SU-DHL-6 (cell line): ENCODE data around the gene NOTCH3.

Experiments used
- H2AFZ ChIP-seq: fragments of 200-600 bp; sonication (generic); 2 replicates; pipeline ENCODE4 v1.6.1; 2014; ENCODE audit warnings: low read depth, mild to moderate bottlenecking, moderate library complexity, mixed read lengths, antibody characterized with exemption, low read length; ENCODE audit not compliant: severe bottlenecking
- H3F3A ChIP-seq: fragments of 200-600 bp; shearing (Covaris generic); 2 replicates; pipeline ENCODE4 v1.6.0; 2016; ENCODE audit warnings: antibody characterized with exemption, mild to moderate bottlenecking; ENCODE audit not compliant: insufficient read depth
- H3K27ac ChIP-seq: fragments of 200-600 bp; sonication (generic); 2 replicates; pipeline ENCODE4 v1.5.1; 2016; ENCODE audit warnings: low read depth, mild to moderate bottlenecking, low read length, moderate library complexity, mixed read lengths
- H3K27me3 ChIP-seq: fragments of 200-600 bp; sonication (generic), shearing (Covaris generic); 2 replicates; pipeline ENCODE4 v1.6.0; 2014; ENCODE audit warnings: mild to moderate bottlenecking, low read length
- H3K36me3 ChIP-seq: fragments of 200-600 bp; sonication (generic); 2 replicates; pipeline ENCODE4 v1.6.1; 2014; ENCODE audit warnings: mild to moderate bottlenecking, low read length, mixed read lengths
- H3K4me2 ChIP-seq: fragments of 300-600, 200-600 bp; shearing (Covaris generic), sonication (generic); 2 replicates; pipeline ENCODE4 v1.6.0; 2014; ENCODE audit warnings: low read length, low read depth, mild to moderate bottlenecking; ENCODE audit not compliant: poor library complexity, severe bottlenecking
- H3K4me3 ChIP-seq: fragments of 200-600 bp; sonication (generic); 2 replicates; pipeline ENCODE4 v1.5.1; 2014; ENCODE audit warnings: antibody characterized with exemption, low read length, mild to moderate bottlenecking, mixed read lengths; ENCODE audit not compliant: insufficient read depth, poor library complexity, severe bottlenecking
- H3K79me2 ChIP-seq: fragments of 200-600 bp; sonication (generic); 2 replicates; pipeline ENCODE4 v1.6.1; 2014; ENCODE audit warnings: mild to moderate bottlenecking, low read length, moderate library complexity; ENCODE audit not compliant: insufficient read depth
- H3K9ac ChIP-seq: fragments of 200-600 bp; sonication (generic); 2 replicates; pipeline ENCODE4 v1.7.0; 2014; ENCODE audit warnings: mild to moderate bottlenecking, low read length
- H3K9me2 ChIP-seq: fragments of 200-600 bp; sonication (generic); replicated peaks from 2 replicates; pipeline ENCODE4 v1.6.1; 2014; ENCODE audit warnings: low read length; ENCODE audit not compliant: insufficient read depth
- H3K9me3 ChIP-seq: fragments of 200-600 bp; sonication (generic); 2 replicates; pipeline ENCODE4 v1.6.1; 2014; ENCODE audit warnings: low read length, mixed read lengths; ENCODE audit not compliant: insufficient read depth
- H4K20me1 ChIP-seq: fragments of 200-600 bp; sonication (generic); 2 replicates; pipeline ENCODE4 v1.6.1; 2014; ENCODE audit warnings: low read depth, mild to moderate bottlenecking, antibody characterized with exemption, low read length, moderate library complexity, mixed read lengths
- EZH2phosphoT487 ChIP-seq: fragments of 200-600 bp; sonication (generic), shearing (Covaris generic); conservative IDR thresholded peaks from 2 replicates; pipeline ENCODE4 v1.6.1; 2018; ENCODE audit warnings: mild to moderate bottlenecking, antibody characterized with exemption, low read length, moderate library complexity, mixed read lengths
- TF ChIP-seq, protein P1 (sequence below): fragments of 200-600 bp; sonication (generic); IDR thresholded peaks from one replicate; pipeline ENCODE4 v1.5.1; 2017; ENCODE audit warnings: antibody characterized with exemption, mild to moderate bottlenecking, low read length, moderate library complexity; ENCODE audit not compliant: insufficient read depth, poor library complexity, severe bottlenecking

NOTCH3 gene

DNA sequence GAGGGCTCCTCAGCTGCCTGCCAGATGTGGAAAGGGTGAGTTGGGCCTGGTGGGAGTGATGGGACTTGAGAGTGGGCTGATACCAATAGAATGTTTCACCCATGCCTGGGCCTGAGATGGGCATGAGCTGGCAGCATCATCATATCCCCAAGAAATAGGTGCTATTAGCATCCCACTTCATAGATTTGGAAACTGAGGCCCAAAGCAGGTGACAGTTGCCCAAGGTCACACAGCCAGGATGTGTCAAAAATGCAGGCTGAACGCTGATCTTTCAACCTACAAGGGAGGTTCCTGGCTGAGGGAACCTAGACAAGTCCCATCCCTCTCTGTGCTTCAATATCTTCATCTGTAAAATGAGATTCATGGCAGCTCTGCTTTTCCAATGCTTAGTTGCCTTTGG, 89.0 kb downstream of the NOTCH3 start:
- H3F3A ChIP-seq = no peaks in the 10 kb centered on the region
- H3K27ac ChIP-seq = no peak overlapping the region
- H3K9me3 ChIP-seq = no peaks in the 10 kb centered on the region
- H3K9me2 ChIP-seq = no peaks in the 10 kb centered on the region
- H3K4me3 ChIP-seq = no peak overlapping the region
- H3K36me3 ChIP-seq = no peaks in the 10 kb centered on the region
- H3K4me2 ChIP-seq = no peak overlapping the region
- H3K9ac ChIP-seq = no peak overlapping the region
- H4K20me1 ChIP-seq = no peaks in the 10 kb centered on the region
- no peaks in the 10 kb centered on the region for H3K27me3 ChIP-seq
- H2AFZ ChIP-seq = no peak overlapping the region
- H3K79me2 ChIP-seq = no peaks in the 10 kb centered on the region
- no peak for TF ChIP-seq EZH2phosphoT487

DNA sequence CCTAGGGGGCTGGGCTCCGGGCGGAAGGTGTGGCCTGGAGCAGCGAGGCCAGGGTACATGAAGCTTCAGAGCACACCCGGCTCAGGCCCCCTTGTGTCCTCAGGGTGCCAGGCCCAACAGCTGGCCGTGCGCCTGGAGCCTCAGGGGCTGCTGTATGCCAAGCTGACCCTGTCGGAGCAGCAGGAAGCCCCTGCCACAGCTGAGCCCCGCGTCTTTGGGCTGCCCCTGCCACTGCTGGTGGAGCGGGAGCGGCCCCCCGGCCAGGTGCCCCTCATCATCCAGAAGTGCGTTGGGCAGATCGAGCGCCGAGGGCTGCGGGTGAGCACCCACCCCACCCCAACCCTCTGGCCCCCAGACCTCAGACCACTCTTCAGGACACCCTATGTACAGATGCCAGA, 90.4 kb downstream of the NOTCH3 start:
- TF ChIP-seq, protein P1, sequence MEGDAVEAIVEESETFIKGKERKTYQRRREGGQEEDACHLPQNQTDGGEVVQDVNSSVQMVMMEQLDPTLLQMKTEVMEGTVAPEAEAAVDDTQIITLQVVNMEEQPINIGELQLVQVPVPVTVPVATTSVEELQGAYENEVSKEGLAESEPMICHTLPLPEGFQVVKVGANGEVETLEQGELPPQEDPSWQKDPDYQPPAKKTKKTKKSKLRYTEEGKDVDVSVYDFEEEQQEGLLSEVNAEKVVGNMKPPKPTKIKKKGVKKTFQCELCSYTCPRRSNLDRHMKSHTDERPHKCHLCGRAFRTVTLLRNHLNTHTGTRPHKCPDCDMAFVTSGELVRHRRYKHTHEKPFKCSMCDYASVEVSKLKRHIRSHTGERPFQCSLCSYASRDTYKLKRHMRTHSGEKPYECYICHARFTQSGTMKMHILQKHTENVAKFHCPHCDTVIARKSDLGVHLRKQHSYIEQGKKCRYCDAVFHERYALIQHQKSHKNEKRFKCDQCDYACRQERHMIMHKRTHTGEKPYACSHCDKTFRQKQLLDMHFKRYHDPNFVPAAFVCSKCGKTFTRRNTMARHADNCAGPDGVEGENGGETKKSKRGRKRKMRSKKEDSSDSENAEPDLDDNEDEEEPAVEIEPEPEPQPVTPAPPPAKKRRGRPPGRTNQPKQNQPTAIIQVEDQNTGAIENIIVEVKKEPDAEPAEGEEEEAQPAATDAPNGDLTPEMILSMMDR = no peak
- no peak for TF ChIP-seq EZH2phosphoT487
- no peaks in the 10 kb centered on the region for H3K36me3 ChIP-seq
- H3F3A ChIP-seq = no peaks in the 10 kb centered on the region

DNA sequence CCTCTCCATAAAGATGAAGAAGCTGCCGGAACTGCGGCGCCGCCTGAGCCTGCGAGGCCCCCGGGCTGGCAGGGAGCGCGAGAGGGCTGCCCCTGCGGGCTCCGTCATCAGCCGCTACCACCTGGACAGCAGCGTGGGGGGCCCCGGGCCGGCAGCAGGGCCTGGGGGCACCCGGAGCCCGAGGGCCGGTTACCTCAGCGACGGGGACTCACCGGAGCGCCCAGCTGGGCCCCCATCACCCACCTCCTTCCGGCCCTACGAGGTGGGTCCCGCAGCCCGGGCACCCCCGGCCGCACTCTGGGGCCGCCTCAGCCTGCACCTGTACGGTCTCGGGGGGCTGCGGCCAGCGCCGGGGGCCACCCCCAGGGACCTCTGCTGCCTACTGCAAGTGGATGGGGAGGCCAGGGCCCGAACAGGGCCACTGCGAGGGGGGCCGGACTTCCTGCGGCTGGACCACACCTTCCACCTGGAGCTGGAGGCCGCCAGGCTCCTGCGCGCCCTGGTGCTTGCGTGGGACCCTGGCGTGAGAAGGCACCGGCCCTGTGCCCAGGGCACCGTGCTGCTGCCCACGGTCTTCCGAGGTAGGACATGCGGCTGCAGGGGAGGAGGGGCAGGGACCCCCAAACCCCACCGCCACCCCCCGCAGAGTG, 90.9 kb downstream of the NOTCH3 start:
- no peak overlapping the region for H3K9ac ChIP-seq
- H3K4me3 ChIP-seq = no peak overlapping the region
- H3F3A ChIP-seq = no peaks in the 10 kb centered on the region
- H3K9me2 ChIP-seq = no peaks in the 10 kb centered on the region
- no peaks in the 10 kb centered on the region for H4K20me1 ChIP-seq
- no peaks in the 10 kb centered on the region for H3K79me2 ChIP-seq
- no peak overlapping the region for H2AFZ ChIP-seq
- no peaks in the 10 kb centered on the region for H3K36me3 ChIP-seq
- TF ChIP-seq, protein P1 = no peak
- TF ChIP-seq EZH2phosphoT487 = no peak
- H3K27ac ChIP-seq = no peak overlapping the region
- no peaks in the 10 kb centered on the region for H3K27me3 ChIP-seq
- H3K9me3 ChIP-seq = no peaks in the 10 kb centered on the region
- H3K4me2 ChIP-seq = no peak overlapping the region

More for the DNA sequence above, 90.4 kb downstream of the NOTCH3 start:
- H3K27ac ChIP-seq = no peak overlapping the region
- no peaks in the 10 kb centered on the region for H3K9me3 ChIP-seq
- H2AFZ ChIP-seq = no peak overlapping the region
- no peak overlapping the region for H3K4me2 ChIP-seq
- no peaks in the 10 kb centered on the region for H3K27me3 ChIP-seq
- no peak overlapping the region for H3K9ac ChIP-seq
- H3K79me2 ChIP-seq = no peaks in the 10 kb centered on the region
- H3K9me2 ChIP-seq = no peaks in the 10 kb centered on the region
- H3K4me3 ChIP-seq = no peak overlapping the region
- H4K20me1 ChIP-seq = no peaks in the 10 kb centered on the region
